B cell (primary cell): ENCODE measurements around the gene SCAMP1. TPM values are rescaled to one million over a fixed set of nuclear protein-coding genes. Genes with fewer than 3 reads are reported as not detected.

Source experiments
- ATAC-seq: fragments of 200-7000 bp; cut with Tn5 transposase; one replicate; pipeline ENCODE4 v1.10.0; 2021; ENCODE audit warnings: low read depth, mild to moderate bottlenecking, moderate number of reproducible peaks, moderate library complexity
- CTCF ChIA-PET: fragments of 350-600 bp; sonication (Branson Sonifier 250); formaldehyde crosslinking; loops from one replicate; lab custom pipeline; 2021; ENCODE audit warnings: antibody characterized with exemption, inconsistent platforms; lab: Charles Lee
- POLR2A ChIA-PET: fragments of 350-600 bp; sonication (Branson Sonifier 250); formaldehyde crosslinking; loops from one replicate; lab custom pipeline; 2021; ENCODE audit warnings: antibody characterized with exemption; lab: Charles Lee
- DNase-seq: peaks from one replicate; pipeline ENCODE4 v3.0.0; 2013
- H2AFZ ChIP-seq: 2 replicates; pipeline ENCODE4 v1.6.1; 2012; ENCODE audit warnings: mild to moderate bottlenecking, low read depth, low read length; ENCODE audit not compliant: insufficient read depth, poor library complexity, severe bottlenecking
- H3K27ac ChIP-seq, 2 donors: 1 replicate in 1 of 2; 2 replicates in 1 of 2; pipeline ENCODE4 v1.5.1; 2012 to 2013; ENCODE audit warnings: low read length in 2 of 2, mild to moderate bottlenecking in 2 of 2, moderate library complexity in 1 of 2
- H3K27me3 ChIP-seq, 4 experiments: fragments of 200-600 bp in 1 of 4; sonication (generic) in 1 of 4; replicated peaks in 1 of 4; 1 replicate in 2 of 4; 2 replicates in 2 of 4; pipeline versions ENCODE4 v1.6.1 to v1.7.0; 2013 to 2016; ENCODE audit warnings: low read length in 3 of 4, mild to moderate bottlenecking in 2 of 4, mixed read lengths in 1 of 4, moderate library complexity in 1 of 4; ENCODE audit not compliant: insufficient read depth in 4 of 4, control insufficient read depth in 3 of 4; ENCODE audit errors: control extremely low read depth in 1 of 4
- H3K36me3 ChIP-seq, 2 experiments: replicated peaks in 1 of 2; 1 replicate in 1 of 2; 2 replicates in 1 of 2; pipeline versions ENCODE4 v1.6.1 to v1.7.1; 2013; ENCODE audit warnings: low read length in 1 of 2; ENCODE audit not compliant: insufficient read depth in 2 of 2, control insufficient read depth in 1 of 2; ENCODE audit errors: control extremely low read depth in 1 of 2, extremely low read depth in 1 of 2
- H3K4me1 ChIP-seq, 2 donors: fragments of 200-600 bp in 1 of 2; sonication (generic) in 1 of 2; 1 replicate in 1 of 2; 2 replicates in 1 of 2; pipeline versions ENCODE4 v1.5.1 to v1.6.1; 2013 to 2017; ENCODE audit warnings: low read length in 2 of 2; ENCODE audit not compliant: control insufficient read depth in 2 of 2, insufficient read depth in 2 of 2
- H3K4me2 ChIP-seq: replicated peaks from 2 replicates; pipeline ENCODE3; 2012; ENCODE audit warnings: mild to moderate bottlenecking, low read depth, low read length; ENCODE audit not compliant: poor library complexity, severe bottlenecking
- H3K4me3 ChIP-seq, 5 experiments: fragments of 200-600 bp in 1 of 5; sonication (generic) in 1 of 5; 1 replicate in 3 of 5; 2 replicates in 2 of 5; pipeline versions ENCODE4 v1.5.1 to v1.7.0; 2011 to 2016; ENCODE audit warnings: low read length in 4 of 5, mild to moderate bottlenecking in 4 of 5, low read depth in 2 of 5, control low read depth in 1 of 5, moderate library complexity in 1 of 5; ENCODE audit not compliant: insufficient read depth in 1 of 5; ENCODE audit errors: control extremely low read depth in 1 of 5, extremely low read depth in 1 of 5
- H3K79me2 ChIP-seq: fragments of 200-600 bp; sonication (generic); one replicate; pipeline ENCODE4 v1.6.0; 2016; ENCODE audit warnings: low read length; ENCODE audit not compliant: control insufficient read depth, insufficient read depth
- H3K9ac ChIP-seq: fragments of 200-600 bp; sonication (generic); 2 replicates; pipeline ENCODE4 v1.6.1; 2017; ENCODE audit warnings: mild to moderate bottlenecking, low read length, moderate library complexity
- H3K9me3 ChIP-seq, 3 donors: one replicate each; pipeline versions ENCODE4 v1.6.1 to v1.7.1; 2013; ENCODE audit warnings: low read length in 2 of 3; ENCODE audit not compliant: control insufficient read depth in 2 of 3, insufficient read depth in 1 of 3; ENCODE audit errors: control extremely low read depth in 1 of 3
- H4K20me1 ChIP-seq: 2 replicates; pipeline ENCODE4 v1.6.0; 2012; ENCODE audit warnings: mild to moderate bottlenecking, low read length; ENCODE audit not compliant: insufficient read depth, control insufficient read depth, poor library complexity, severe bottlenecking
- H3K27ac Mint-ChIP-seq: one replicate; pipeline ENCODE4 v1.8.0; 2021; ENCODE audit warnings: mixed read lengths
- H3K27me3 Mint-ChIP-seq: one replicate; pipeline ENCODE4 v1.8.0; 2021; ENCODE audit warnings: mixed read lengths
- H3K4me1 Mint-ChIP-seq: one replicate; pipeline ENCODE4 v1.8.0; 2021; ENCODE audit warnings: mixed read lengths
- H3K4me3 Mint-ChIP-seq: one replicate; pipeline ENCODE4 v1.8.0; 2021; ENCODE audit warnings: mixed read lengths
- H3K9me3 Mint-ChIP-seq: one replicate; pipeline ENCODE4 v1.8.0; 2022; ENCODE audit warnings: mixed read lengths; ENCODE audit not compliant: insufficient read depth
- EZH2 ChIP-seq: IDR thresholded peaks from 2 replicates; pipeline ENCODE4 v1.6.1; 2012; ENCODE audit warnings: borderline replicate concordance, low read depth, mild to moderate bottlenecking, moderate library complexity, low read length; ENCODE audit not compliant: insufficient read depth, poor library complexity, severe bottlenecking
- WGBS: methylation state at CpG from one replicate; pipeline ENCODE4 v1.1.5; 2013; ENCODE audit warnings: missing lambda C conversion rate; ENCODE audit not compliant: insufficient coverage; 5-methylcytosine and 5-hydroxymethylcytosine counted together
- intact Hi-C: fragments of 100-400 bp; cut with micrococcal nuclease; formaldehyde crosslinking; loops from one replicate; pipeline ENCODE4 v1.10.0; 2022
- polyA plus RNA-seq: library from polyadenylated mRNA; depleted of rRNA; stranded (reverse); fragments of >200 nt; gene quantifications from 2 replicates; pipeline ENCODE4 v1.2.3, GENCODE V29; 2012
- total RNA-seq, 2 donors: library from RNA; stranded (reverse); fragments of 120-200 nt in 1 of 2; gene quantifications; 1 replicate in 1 of 2; 2 replicates in 1 of 2; pipeline versions ENCODE4 v1.2.3 to v1.2.4, GENCODE V29; 2013 to 2022
- TF ChIP-seq, protein P1 (sequence below): fragments of 200-600 bp; IDR thresholded peaks from one replicate; pipeline ENCODE4 v1.8.0; 2022; ENCODE audit warnings: antibody characterized with exemption, mild to moderate bottlenecking

Gene SCAMP1
- total and polyA plus RNA-seq, 2 donors (not counting 1 experiment from before 2014, with no cell fraction given) = 3.8 to 25.4 TPM

- CTCF ChIA-PET = interaction anchor here (1.5 kb wide), 1 partner anchor 9 kb away, joined by 5 read pairs; no protein-coding TSS in a partner anchor
- Histone ChIP-seq H3K4me3 (no peak overlapping the region), H2AFZ (no peak overlapping the region), H3K4me2 (no peak overlapping the region), H3K9me3 (no peaks in the 10 kb centered on the region), H3K36me3 (peaks cover 0 to 5% of the 10 kb centered on the region in 2 experiments), H3K27me3 (no peaks in the 10 kb centered on the region), H3K4me1 (no peaks in the 10 kb centered on the region), H3K79me2 (no peaks in the 10 kb centered on the region), H4K20me1 (no peaks in the 10 kb centered on the region), H3K27ac (no peak overlapping the region), H3K9ac (no peak overlapping the region)
- TF ChIP-seq, protein P1, sequence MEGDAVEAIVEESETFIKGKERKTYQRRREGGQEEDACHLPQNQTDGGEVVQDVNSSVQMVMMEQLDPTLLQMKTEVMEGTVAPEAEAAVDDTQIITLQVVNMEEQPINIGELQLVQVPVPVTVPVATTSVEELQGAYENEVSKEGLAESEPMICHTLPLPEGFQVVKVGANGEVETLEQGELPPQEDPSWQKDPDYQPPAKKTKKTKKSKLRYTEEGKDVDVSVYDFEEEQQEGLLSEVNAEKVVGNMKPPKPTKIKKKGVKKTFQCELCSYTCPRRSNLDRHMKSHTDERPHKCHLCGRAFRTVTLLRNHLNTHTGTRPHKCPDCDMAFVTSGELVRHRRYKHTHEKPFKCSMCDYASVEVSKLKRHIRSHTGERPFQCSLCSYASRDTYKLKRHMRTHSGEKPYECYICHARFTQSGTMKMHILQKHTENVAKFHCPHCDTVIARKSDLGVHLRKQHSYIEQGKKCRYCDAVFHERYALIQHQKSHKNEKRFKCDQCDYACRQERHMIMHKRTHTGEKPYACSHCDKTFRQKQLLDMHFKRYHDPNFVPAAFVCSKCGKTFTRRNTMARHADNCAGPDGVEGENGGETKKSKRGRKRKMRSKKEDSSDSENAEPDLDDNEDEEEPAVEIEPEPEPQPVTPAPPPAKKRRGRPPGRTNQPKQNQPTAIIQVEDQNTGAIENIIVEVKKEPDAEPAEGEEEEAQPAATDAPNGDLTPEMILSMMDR = no peak
- no peak for TF ChIP-seq EZH2
- no peak for ATAC-seq
- POLR2A ChIA-PET = interaction anchor here (0.7 kb wide), 1 partner anchor 149 kb away, joined by 3 read pairs; no protein-coding TSS in a partner anchor
- Mint-ChIP-seq H3K4me3 (no peak overlapping the region), H3K27ac (no peak overlapping the region), H3K27me3 (no peaks in the 10 kb centered on the region), H3K9me3 (no peaks in the 10 kb centered on the region), H3K4me1 (peaks cover 15% of the 10 kb centered on the region)
- intact Hi-C loops = no loop called here
- no peak for DNase-seq
- WGBS = no CpG with 5 or more reads among the region's 2 CpGs
These were observed 98.4 kb downstream of the SCAMP1 start for GRCh38 chr5:78458843-78459242.

DNA sequence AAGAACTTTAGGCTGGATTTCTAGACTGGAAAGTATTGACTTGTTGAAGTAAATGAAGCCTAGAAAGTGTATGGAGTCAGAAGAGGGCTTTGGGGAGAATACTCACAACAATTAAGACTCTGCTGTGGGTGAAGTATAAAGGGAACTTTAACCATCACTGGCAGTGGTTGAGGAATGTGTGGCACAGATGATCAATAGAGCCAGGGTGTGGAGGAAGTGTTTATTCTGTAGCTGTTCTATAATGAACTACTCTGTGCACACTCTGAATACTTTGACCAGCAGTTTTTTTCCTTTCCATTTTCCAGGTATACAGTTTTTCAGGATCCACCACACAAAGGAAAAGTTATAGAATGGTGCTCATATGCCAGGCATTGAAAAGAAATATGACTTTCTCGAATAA lies 106.7 kb downstream of the SCAMP1 start:
- Histone ChIP-seq H3K27me3 (no peaks in the 10 kb centered on the region), H3K4me3 (no peak overlapping the region), H3K79me2 (no peaks in the 10 kb centered on the region), H3K9me3 (no peaks in the 10 kb centered on the region), H2AFZ (no peak overlapping the region), H3K4me1 (no peaks in the 10 kb centered on the region), H3K9ac (no peak overlapping the region), H3K27ac (no peak overlapping the region), H3K36me3 (peaks cover 0 to 16% of the 10 kb centered on the region in 2 experiments), H3K4me2 (no peak overlapping the region), H4K20me1 (no peaks in the 10 kb centered on the region)
- Mint-ChIP-seq H3K9me3 (no peaks in the 10 kb centered on the region), H3K27me3 (no peaks in the 10 kb centered on the region), H3K4me3 (no peak overlapping the region), H3K4me1 (peaks cover 3% of the 10 kb centered on the region), H3K27ac (no peak overlapping the region)
- TF ChIP-seq, protein P1 = no peak
- TF ChIP-seq EZH2 = no peak
- POLR2A ChIA-PET = no interaction called here
- CTCF ChIA-PET = interaction anchor here (0.6 to 3.1 kb wide), 27 partner anchors 9 to 995 kb away, joined by 3 to 78 read pairs (median 4); no protein-coding TSS in a partner anchor
- DNase-seq (no peak), ATAC-seq (no peak)
- WGBS = no CpG with 5 or more reads among the region's 1 CpG
- intact Hi-C loops = loop anchor here (1.0 to 2.0 kb wide), 3 partner anchors 498 to 666 kb away; partner anchors contain the start of gene BHMT
